GM12878 (cell line): ENCODE results near the gene ITSN1. TPM values are rescaled to one million over a fixed set of nuclear protein-coding genes. Genes with fewer than 3 reads are reported as not detected.

ENCODE experiments used
- ATAC-seq: fragments of 200-7000 bp; cut with Tn5 transposase; 3 replicates; pipeline ENCODE4 v1.9.1; 2020; ENCODE audit warnings: mild to moderate bottlenecking, moderate library complexity
- BruUV-seq: library from RNA; stranded (reverse); fragments of 400-500 nt; replicated peaks from 2 replicates; lab custom pipeline; 2021; lab: Mats Ljungman, UMichigan
- CTCF ChIA-PET: fragments of 300-600 bp; sonication (Branson Sonifier 250); formaldehyde crosslinking; extraction: SDS; loops from one replicate; lab custom pipeline; 2021; ENCODE audit warnings: inconsistent platforms; lab: Yijun Ruan, JAX
- POLR2A ChIA-PET: fragments of 350-600 bp; formaldehyde crosslinking; extraction: SDS; loops from one replicate; lab custom pipeline; 2021; ENCODE audit warnings: inconsistent platforms; lab: Charles Lee
- RAD21 ChIA-PET: fragments of 300-600 bp; sonication (Branson Sonifier 250); formaldehyde crosslinking; loops from one replicate; lab custom pipeline; 2023; ENCODE audit warnings: antibody characterized with exemption; ENCODE audit not compliant: unreplicated experiment; lab: Charles Lee
- SMC1A ChIA-PET: fragments of 300-600 bp; sonication (Branson Sonifier 250); formaldehyde crosslinking; loops from one replicate; lab custom pipeline; 2023; ENCODE audit not compliant: unreplicated experiment, uncharacterized antibody; lab: Charles Lee
- DNase-seq: peaks from one replicate; pipeline ENCODE4 v3.0.0-alpha.2; 2011; ENCODE audit warnings: low read depth, low spot score
- FAIRE-seq: peaks from 3 replicates; lab custom pipeline; 2011; peaks lifted over from hg19 to GRCh38; lab: Jason Lieb, UNC
- H2AFZ ChIP-seq: 2 replicates; pipeline ENCODE4 v1.6.0; 2011; ENCODE audit warnings: low read depth, low read length, control low read depth; ENCODE audit not compliant: control insufficient read depth
- H3K27ac ChIP-seq: 2 replicates; pipeline ENCODE4 v1.5.1; 2011; ENCODE audit warnings: control low read depth; ENCODE audit not compliant: control insufficient read depth, insufficient read depth
- H3K27me3 ChIP-seq, 2 experiments: replicated peaks in 1 of 2; 2 replicates each; pipeline versions ENCODE4 v1.6.0 to v1.6.1; 2011; ENCODE audit warnings: low read length in 1 of 2; ENCODE audit not compliant: control insufficient read depth in 2 of 2, insufficient read depth in 2 of 2
- H3K36me3 ChIP-seq, 2 experiments: 2 replicates each; pipeline ENCODE4 v1.5.1; 2011; ENCODE audit warnings: low read length in 1 of 2; ENCODE audit not compliant: control insufficient read depth in 2 of 2, insufficient read depth in 2 of 2
- H3K4me1 ChIP-seq: 2 replicates; pipeline ENCODE4 v1.6.1; 2011; ENCODE audit warnings: mild to moderate bottlenecking, low read length, moderate library complexity, mixed read lengths; ENCODE audit not compliant: control insufficient read depth, insufficient read depth
- H3K4me2 ChIP-seq: 2 replicates; pipeline ENCODE4 v1.6.0; 2011; ENCODE audit warnings: control low read depth; ENCODE audit not compliant: control insufficient read depth, insufficient read depth
- H3K4me3 ChIP-seq: fragments of 200-600 bp; sonication (generic); 2 replicates; pipeline ENCODE4 v1.5.1; 2016
- H3K79me2 ChIP-seq: 2 replicates; pipeline ENCODE4 v1.6.0; 2011; ENCODE audit warnings: low read length; ENCODE audit not compliant: control insufficient read depth, insufficient read depth
- H3K9ac ChIP-seq: 2 replicates; pipeline ENCODE4 v1.8.0; 2011; ENCODE audit warnings: low read length, control low read depth, mixed read lengths; ENCODE audit not compliant: control insufficient read depth, insufficient read depth
- H3K9me3 ChIP-seq: replicated peaks from 3 replicates; pipeline ENCODE4 v1.5.1; 2011; ENCODE audit warnings: mild to moderate bottlenecking, low read length; ENCODE audit not compliant: control insufficient read depth, insufficient read depth
- H4K20me1 ChIP-seq: 2 replicates; pipeline ENCODE4 v1.6.0; 2011; ENCODE audit not compliant: control insufficient read depth, insufficient read depth
- BCLAF1 ChIP-seq: fragments of 450-650 bp; IDR thresholded peaks from 2 replicates; pipeline ENCODE4 v1.6.1; 2017; ENCODE audit warnings: antibody characterized with exemption, mild to moderate bottlenecking, moderate library complexity
- CHD4 ChIP-seq: fragments of 200-600 bp; sonication (generic); IDR thresholded peaks from 2 replicates; pipeline ENCODE4 v1.6.1; 2016; ENCODE audit warnings: mild to moderate bottlenecking
- CREM ChIP-seq: IDR thresholded peaks from 2 replicates; pipeline ENCODE4 v1.6.1; 2014; ENCODE audit warnings: antibody characterized with exemption, low read depth
- ELK1 ChIP-seq: IDR thresholded peaks from 2 replicates; pipeline ENCODE4 v1.6.1; 2012; ENCODE audit warnings: low read depth, low read length, improper control_type of control experiment
- FOXM1 ChIP-seq: IDR thresholded peaks from 2 replicates; pipeline ENCODE4 v1.6.1; 2012; ENCODE audit warnings: low read depth, mild to moderate bottlenecking, inconsistent platforms, low read length, moderate library complexity
- MYB ChIP-seq: fragments of 150-350 bp; IDR thresholded peaks from 2 replicates; pipeline ENCODE4 v1.6.1; 2014; ENCODE audit warnings: mild to moderate bottlenecking, low read depth, low read length, borderline replicate concordance
- MYC ChIP-seq: IDR thresholded peaks from 2 replicates; pipeline ENCODE4 v1.6.1; 2011; ENCODE audit warnings: mild to moderate bottlenecking, low read length, moderate library complexity, inconsistent platforms; ENCODE audit not compliant: insufficient read depth, insufficient replicate concordance, insufficient read length, severe bottlenecking
- NRF1 ChIP-seq: conservative IDR thresholded peaks from 2 replicates; pipeline ENCODE4 v1.6.1; 2011; ENCODE audit warnings: mild to moderate bottlenecking, low read depth, low read length, improper control_type of control experiment
- RCOR1 ChIP-seq: conservative IDR thresholded peaks from 2 replicates; pipeline ENCODE4 v1.6.1; 2012; ENCODE audit warnings: low read depth, low read length, improper control_type of control experiment
- RUNX3 ChIP-seq: IDR thresholded peaks from 2 replicates; pipeline ENCODE4 v1.6.1; 2012; ENCODE audit warnings: low read length, inconsistent platforms
- SREBF1 ChIP-seq: IDR thresholded peaks from 2 replicates; pipeline ENCODE4 v1.6.1; 2012; ENCODE audit warnings: mild to moderate bottlenecking, low read length
- TCF3 ChIP-seq: IDR thresholded peaks from 2 replicates; pipeline ENCODE4 v1.6.1; 2012; ENCODE audit warnings: low read depth, mild to moderate bottlenecking, low read length, borderline replicate concordance; ENCODE audit not compliant: insufficient read depth
- ZNF687 ChIP-seq: fragments of 450-650 bp; IDR thresholded peaks from 2 replicates; pipeline ENCODE4 v1.6.1; 2017; ENCODE audit warnings: mild to moderate bottlenecking, moderate library complexity
- WGBS: methylation state at CpG from one replicate; pipeline ENCODE4 v1.1.6; 2016; ENCODE audit warnings: low lambda C conversion rate; ENCODE audit not compliant: insufficient replicate concordance, insufficient coverage; ENCODE audit errors: missing lambda C conversion rate; 5-methylcytosine and 5-hydroxymethylcytosine counted together
- in situ Hi-C: fragments of 300-500 bp; cut with MboI; formaldehyde crosslinking; loops from 9 replicates; pipeline ENCODE4 v1.14.3; 2018; ENCODE audit warnings: mixed read lengths
- intact Hi-C: fragments of 100-400 bp; cut with micrococcal nuclease; formaldehyde crosslinking; loops from one replicate; pipeline ENCODE4 v1.14.2; 2022; ENCODE audit not compliant: unreplicated experiment
- polyA plus RNA-seq, 11 experiments: library from polyadenylated mRNA; depleted of rRNA in 4 of 11; unstranded in 6 of 11; stranded (reverse) in 5 of 11; fragments of >200 nt; fragmentation: Nextera tagmentation in 4 of 11; fragmentation: Illumina TruSeq in 1 of 11; extraction: Ambion mirVana in 4 of 11; extraction: Trizol in 1 of 11; gene quantifications; 1 replicate in 1 of 11; 2 replicates in 10 of 11; pipeline versions ENCODE4 v1.2.1 to v1.2.3, GENCODE V29; 2011 to 2016; ENCODE audit warnings: inconsistent platforms in 2 of 11, missing spikeins in 2 of 11, low read depth in 1 of 11
- total RNA-seq, 4 experiments: library from RNA; depleted of rRNA in 3 of 4; stranded (reverse); fragments of >200 nt in 3 of 4; fragmentation: Illumina TruSeq in 1 of 4; extraction: Trizol in 1 of 4; gene quantifications; 2 replicates each; pipeline versions ENCODE4 v1.2.1 to v1.2.3, GENCODE V29; 2013 to 2021

ITSN1 gene
- total and polyA plus RNA-seq, 10 of the 15 experiments (the other 5 are each of a cell fraction or from before 2014, with no cell fraction given), result 0.89 to 10.6 (median 4.8) TPM

GRCh38 chr21:33634254-33634653, 8.0 kb upstream of the ITSN1 start:
- CTCF ChIA-PET, result interaction anchor here (0.6 kb wide), 1 partner anchor 706 kb away, joined by 4 read pairs; no protein-coding TSS in a partner anchor
- Histone ChIP-seq H3K9ac (no peak overlapping the region), H3K36me3 (no peaks in the 10 kb centered on the region; a peak in 1 of 4 replicates), H3K4me3 (no peak overlapping the region), H3K9me3 (no peaks in the 10 kb centered on the region), H3K79me2 (no peaks in the 10 kb centered on the region), H3K27ac (no peak overlapping the region), H2AFZ (no peak overlapping the region), H4K20me1 (no peaks in the 10 kb centered on the region), H3K4me1 (no peaks in the 10 kb centered on the region), H3K4me2 (no peak overlapping the region), H3K27me3 (no peaks in the 10 kb centered on the region)
- SMC1A ChIA-PET, result no interaction called here
- FAIRE-seq (no peak), DNase-seq (no peak), ATAC-seq (no peak)
- RAD21 ChIA-PET, result no interaction called here
- WGBS, result 98% methylated on average over 2 of the region's 2 CpGs
- POLR2A ChIA-PET, result no interaction called here
- TF ChIP-seq FOXM1 (no peak), RUNX3 (no peak), TCF3 (no peak), ZNF687 (no peak), CHD4 (no peak), ELK1 (no peak), MYC (no peak), NRF1 (no peak), SREBF1 (no peak), MYB (no peak), CREM (no peak), BCLAF1 (no peak), RCOR1 (no peak)
- in situ Hi-C loops (loop anchor here (25.0 kb wide), 1 partner anchor 1247 kb away; the partner anchor contains the start of gene URB1), intact Hi-C loops (no loop called here)
- BruUV-seq, result no TSS peak
